Trophoblast cell (in vitro differentiated cells and primary cell): Measurements from ENCODE around the gene LHFPL2.

Experiments
- DNase-seq, 2 donors: peaks; one replicate each; pipeline ENCODE4 v3.0.0-alpha.2; 2016
- H2AFZ ChIP-seq: 2 replicates; pipeline ENCODE4 v1.6.1; 2013; ENCODE audit warnings: low read length, moderate library complexity, mild to moderate bottlenecking; ENCODE audit not compliant: insufficient read depth, poor library complexity
- H2AK5ac ChIP-seq: 2 replicates; pipeline ENCODE4 v1.6.1; 2013; ENCODE audit warnings: mild to moderate bottlenecking, low read length
- H2BK120ac ChIP-seq: 2 replicates; pipeline ENCODE4 v1.6.1; 2013; ENCODE audit warnings: low read length, mild to moderate bottlenecking, moderate library complexity; ENCODE audit not compliant: insufficient read depth, poor library complexity
- H2BK12ac ChIP-seq: 2 replicates; pipeline ENCODE4 v1.6.1; 2013; ENCODE audit warnings: mild to moderate bottlenecking, low read length, moderate library complexity
- H2BK5ac ChIP-seq: 2 replicates; pipeline ENCODE4 v1.6.1; 2013; ENCODE audit warnings: low read length, low read depth, moderate library complexity, mild to moderate bottlenecking; ENCODE audit not compliant: poor library complexity
- H3K14ac ChIP-seq: 2 replicates; pipeline ENCODE4 v1.6.1; 2013; ENCODE audit warnings: mild to moderate bottlenecking, low read length
- H3K18ac ChIP-seq: 2 replicates; pipeline ENCODE4 v1.6.1; 2013; ENCODE audit warnings: mild to moderate bottlenecking, low read length
- H3K23ac ChIP-seq: 2 replicates; pipeline ENCODE4 v1.6.1; 2013; ENCODE audit warnings: low read length
- H3K27ac ChIP-seq: 2 replicates; pipeline ENCODE4 v1.5.1; 2013; ENCODE audit warnings: low read depth, mild to moderate bottlenecking, inconsistent platforms, low read length, moderate library complexity
- H3K27me3 ChIP-seq: 2 replicates; pipeline ENCODE4 v1.6.1; 2013; ENCODE audit warnings: inconsistent platforms, mild to moderate bottlenecking, low read length, moderate library complexity; ENCODE audit not compliant: insufficient read depth
- H3K36me3 ChIP-seq, 2 experiments: 1 replicate in 1 of 2; 2 replicates in 1 of 2; pipeline ENCODE4 v1.6.1; 2013; ENCODE audit warnings: low read length in 2 of 2, mild to moderate bottlenecking in 2 of 2, moderate library complexity in 1 of 2; ENCODE audit not compliant: insufficient read depth in 2 of 2, control insufficient read depth in 1 of 2
- H3K4ac ChIP-seq: 2 replicates; pipeline ENCODE4 v1.6.1; 2013; ENCODE audit warnings: low read depth, mild to moderate bottlenecking, low read length, moderate library complexity
- H3K4me1 ChIP-seq, 2 experiments: 1 replicate in 1 of 2; 2 replicates in 1 of 2; pipeline ENCODE4 v1.6.1; 2013; ENCODE audit warnings: low read length in 2 of 2, mild to moderate bottlenecking in 2 of 2, moderate library complexity in 1 of 2; ENCODE audit not compliant: insufficient read depth in 2 of 2, control insufficient read depth in 1 of 2
- H3K4me2 ChIP-seq: 2 replicates; pipeline ENCODE4 v1.6.1; 2013; ENCODE audit warnings: inconsistent platforms, mild to moderate bottlenecking, low read length, moderate library complexity
- H3K4me3 ChIP-seq: 2 replicates; pipeline ENCODE4 v1.5.1; 2013; ENCODE audit warnings: mild to moderate bottlenecking, low read depth, low read length, inconsistent platforms
- H3K79me1 ChIP-seq: one replicate; pipeline ENCODE4 v1.6.1; 2013; ENCODE audit warnings: low read length
- H3K79me2 ChIP-seq: 2 replicates; pipeline ENCODE4 v1.6.1; 2013; ENCODE audit warnings: low read length, mild to moderate bottlenecking; ENCODE audit not compliant: control insufficient read depth, insufficient read depth, poor library complexity
- H3K9ac ChIP-seq: 2 replicates; pipeline ENCODE4 v1.6.1; 2013; ENCODE audit warnings: mild to moderate bottlenecking, low read length
- H3K9me3 ChIP-seq: 2 replicates; pipeline ENCODE4 v1.6.1; 2013; ENCODE audit warnings: low read depth, mild to moderate bottlenecking, control low read depth, inconsistent platforms, low read length; ENCODE audit not compliant: insufficient read depth
- H4K12ac ChIP-seq: 2 replicates; pipeline ENCODE4 v1.6.1; 2013; ENCODE audit warnings: low read depth, mild to moderate bottlenecking, low read length, moderate library complexity
- H4K8ac ChIP-seq: 2 replicates; pipeline ENCODE4 v1.6.1; 2013; ENCODE audit warnings: low read depth, mild to moderate bottlenecking, low read length, moderate library complexity
- H4K91ac ChIP-seq: one replicate; pipeline ENCODE4 v1.6.1; 2013; ENCODE audit warnings: low read depth, mild to moderate bottlenecking, low read length, moderate library complexity
- WGBS: extraction: QIAGEN DNeasy Blood & Tissue Kit; methylation state at CpG from one replicate; pipeline ENCODE4 v1.1.7; 2013; ENCODE audit warnings: missing lambda C conversion rate; ENCODE audit not compliant: insufficient read length, insufficient coverage; ENCODE audit errors: extremely low coverage; 5-methylcytosine and 5-hydroxymethylcytosine counted together

LHFPL2 gene

GRCh38 chr5:78560000-78560855, 88.3 kb downstream of the LHFPL2 start:
- Histone ChIP-seq H4K91ac (no peak overlapping the region), H3K23ac (no peak overlapping the region), H3K9ac (no peak overlapping the region), H3K4me1 (peaks cover 0 to 4% of the 10 kb centered on the region in 2 experiments), H3K27ac (no peak overlapping the region), H2BK12ac (no peak overlapping the region), H4K12ac (no peak overlapping the region), H2AFZ (no peak overlapping the region), H3K36me3 (peaks cover 0 to 2% of the 10 kb centered on the region in 2 experiments), H2BK120ac (no peak overlapping the region), H3K18ac (no peak overlapping the region), H3K79me2 (peaks cover 5% of the 10 kb centered on the region), H2AK5ac (no peak overlapping the region), H3K27me3 (no peaks in the 10 kb centered on the region), H2BK5ac (no peak overlapping the region), H3K14ac (no peak overlapping the region), H3K4ac (no peak overlapping the region), H3K4me3 (no peak overlapping the region), H4K8ac (no peak overlapping the region), H3K79me1 (no peaks in the 10 kb centered on the region), H3K4me2 (no peak overlapping the region), H3K9me3 (no peaks in the 10 kb centered on the region)
- DNase-seq = peak in 1 of 2 donors; percentile 49
- no CpG with 5 or more reads among the region's 6 CpGs for WGBS

DNA sequence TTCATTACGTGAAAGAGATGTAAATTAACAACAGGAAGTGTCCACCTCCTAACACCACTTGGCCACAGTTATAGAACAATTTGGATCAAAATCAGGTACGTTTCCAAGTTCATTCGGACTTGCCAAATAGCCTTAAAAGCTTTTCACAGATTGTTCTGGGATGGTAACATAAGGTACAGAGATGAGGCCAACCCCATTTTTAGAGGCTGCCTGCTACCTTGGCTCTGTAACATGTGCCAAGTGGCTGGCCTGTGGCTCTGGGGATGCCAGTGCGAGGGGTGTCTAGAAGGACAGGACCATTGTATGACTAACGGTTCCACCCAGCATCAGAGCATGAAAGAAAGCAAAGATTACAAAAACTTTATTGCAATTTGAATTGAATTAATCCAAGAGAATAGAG, 91.0 kb downstream of the LHFPL2 start:
- H3K9ac ChIP-seq = no peak overlapping the region
- peaks cover 5% of the 10 kb centered on the region for H3K79me2 ChIP-seq
- no peak for DNase-seq
- H4K12ac ChIP-seq = no peak overlapping the region
- H4K8ac ChIP-seq = no peak overlapping the region
- peaks cover 0 to 5% of the 10 kb centered on the region in 2 experiments for H3K36me3 ChIP-seq
- WGBS = no CpG with 5 or more reads among the region's 5 CpGs
- no peak overlapping the region for H2BK5ac ChIP-seq
- no peak overlapping the region for H3K4ac ChIP-seq
- no peak overlapping the region for H3K4me2 ChIP-seq
- H3K79me1 ChIP-seq = no peaks in the 10 kb centered on the region
- H3K4me1 ChIP-seq = no peaks in the 10 kb centered on the region
- H3K18ac ChIP-seq = no peak overlapping the region
- H3K27ac ChIP-seq = no peak overlapping the region
- H2AFZ ChIP-seq = no peak overlapping the region
- H2BK120ac ChIP-seq = no peak overlapping the region
- no peak overlapping the region for H3K4me3 ChIP-seq
- no peaks in the 10 kb centered on the region for H3K27me3 ChIP-seq
- no peak overlapping the region for H2BK12ac ChIP-seq
- no peaks in the 10 kb centered on the region for H3K9me3 ChIP-seq
- H2AK5ac ChIP-seq = no peak overlapping the region
- no peak overlapping the region for H3K14ac ChIP-seq
- H4K91ac ChIP-seq = no peak overlapping the region
- no peak overlapping the region for H3K23ac ChIP-seq

DNA sequence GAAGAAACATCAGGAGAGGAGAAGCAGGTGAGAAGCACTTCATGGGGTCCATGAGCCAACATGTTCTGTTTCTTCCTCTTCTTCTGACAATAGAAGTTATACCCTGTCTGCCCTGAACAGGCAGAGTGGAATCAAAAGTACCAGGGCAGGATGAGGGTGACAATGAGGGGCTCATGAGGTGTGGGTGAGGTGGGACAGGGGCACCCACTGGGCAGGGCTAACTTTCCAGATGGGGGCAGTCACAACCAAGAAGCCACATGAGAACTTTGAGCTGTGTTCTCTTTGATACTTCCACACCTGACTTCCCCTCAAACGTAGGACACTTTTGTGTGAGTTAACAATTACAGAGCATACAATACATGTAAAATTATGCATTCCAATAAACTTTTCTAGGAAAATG, 92.7 kb downstream of the LHFPL2 start:
- H3K27ac ChIP-seq = no peak overlapping the region
- H3K4ac ChIP-seq = peak overlapping the region; percentile 34
- no CpG with 5 or more reads among the region's 1 CpG for WGBS
- DNase-seq = no peak
- H3K9me3 ChIP-seq = no peaks in the 10 kb centered on the region
- H2AFZ ChIP-seq = no peak overlapping the region
- H2BK5ac ChIP-seq = no peak overlapping the region
- peaks cover 5% of the 10 kb centered on the region for H3K79me2 ChIP-seq
- peak overlapping the region; percentile 68 for H2BK12ac ChIP-seq
- peak overlapping the region; percentile 80 for H3K18ac ChIP-seq
- H3K4me2 ChIP-seq = no peak overlapping the region
- H3K4me1 ChIP-seq = no peaks in the 10 kb centered on the region
- H4K8ac ChIP-seq = no peak overlapping the region
- no peak overlapping the region for H3K4me3 ChIP-seq
- no peak overlapping the region for H3K9ac ChIP-seq
- H4K91ac ChIP-seq = no peak overlapping the region
- H2AK5ac ChIP-seq = no peak overlapping the region
- peak overlapping the region; percentile 58 for H3K23ac ChIP-seq
- no peak overlapping the region for H3K14ac ChIP-seq
- no peaks in the 10 kb centered on the region for H3K27me3 ChIP-seq
- no peaks in the 10 kb centered on the region for H3K79me1 ChIP-seq
- H2BK120ac ChIP-seq = no peak overlapping the region
- H3K36me3 ChIP-seq = peaks cover 0 to 3% of the 10 kb centered on the region in 2 experiments
- H4K12ac ChIP-seq = no peak overlapping the region

DNA sequence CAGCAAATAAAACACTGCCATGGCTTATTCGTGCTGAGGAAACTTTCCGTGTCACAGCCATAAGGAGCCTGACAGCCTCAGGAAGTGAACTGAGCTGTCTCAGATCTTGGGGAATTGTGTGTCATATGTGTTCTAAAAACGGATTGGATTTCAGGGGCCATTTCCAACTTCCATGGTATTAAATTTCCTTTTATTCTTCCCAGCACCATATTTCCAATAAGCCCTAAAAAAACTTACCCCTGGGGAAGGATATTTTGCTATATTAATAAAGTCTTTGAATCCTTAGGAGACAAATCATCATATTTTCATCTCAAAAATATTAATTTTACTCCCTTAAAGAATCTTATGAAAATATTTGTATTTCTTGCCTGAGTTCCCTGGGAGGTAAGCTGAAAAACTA, 93.9 kb downstream of the LHFPL2 start:
- Histone ChIP-seq H3K4me3 (no peak overlapping the region), H2BK12ac (no peak overlapping the region), H3K27me3 (no peaks in the 10 kb centered on the region), H2BK5ac (no peak overlapping the region), H4K91ac (no peak overlapping the region), H3K9me3 (no peaks in the 10 kb centered on the region), H3K4me2 (no peak overlapping the region), H3K4ac (peak overlapping the region; percentile 51), H4K12ac (no peak overlapping the region), H3K27ac (no peak overlapping the region), H3K4me1 (no peaks in the 10 kb centered on the region), H3K14ac (no peak overlapping the region), H3K23ac (no peak overlapping the region), H2BK120ac (no peak overlapping the region), H3K79me2 (peaks cover 5% of the 10 kb centered on the region), H3K79me1 (no peaks in the 10 kb centered on the region), H3K36me3 (peaks cover 2 to 3% of the 10 kb centered on the region in 2 experiments), H2AK5ac (no peak overlapping the region), H3K18ac (no peak overlapping the region), H2AFZ (no peak overlapping the region), H3K9ac (no peak overlapping the region), H4K8ac (no peak overlapping the region)
- WGBS = no CpG with 5 or more reads among the region's 3 CpGs
- no peak for DNase-seq
